Stomach (tissue), 4 donors: ENCODE measurements around the gene IGSF3.
"Not testable (repeated sequence)": the region's sequence is repeated elsewhere in the genome, so short reads cannot be mapped to it uniquely, and the experiment has no call there.

ENCODE experiments used
- EP300 ChIP-seq: sonication (generic); formaldehyde crosslinking; IDR thresholded peaks from one replicate; pipeline ENCODE4 v1.6.1; 2017; ENCODE audit warnings: antibody characterized with exemption
- TF ChIP-seq, protein P1 (sequence below), 7 experiments: fragments of 450-650 bp in 4 of 7; fragments of 200-600 bp in 3 of 7; sonication (generic) in 3 of 7; IDR thresholded peaks; one replicate each; pipeline ENCODE4 v1.5.1; 2016 to 2019; ENCODE audit warnings: antibody characterized with exemption in 7 of 7, control low read depth in 2 of 7, mild to moderate bottlenecking in 1 of 7

GRCh38 chr1:116609801-116610371 is 57.6 kb downstream of the IGSF3 start:
- TF ChIP-seq EP300, result not testable (repeated sequence)
- TF ChIP-seq, protein P1, sequence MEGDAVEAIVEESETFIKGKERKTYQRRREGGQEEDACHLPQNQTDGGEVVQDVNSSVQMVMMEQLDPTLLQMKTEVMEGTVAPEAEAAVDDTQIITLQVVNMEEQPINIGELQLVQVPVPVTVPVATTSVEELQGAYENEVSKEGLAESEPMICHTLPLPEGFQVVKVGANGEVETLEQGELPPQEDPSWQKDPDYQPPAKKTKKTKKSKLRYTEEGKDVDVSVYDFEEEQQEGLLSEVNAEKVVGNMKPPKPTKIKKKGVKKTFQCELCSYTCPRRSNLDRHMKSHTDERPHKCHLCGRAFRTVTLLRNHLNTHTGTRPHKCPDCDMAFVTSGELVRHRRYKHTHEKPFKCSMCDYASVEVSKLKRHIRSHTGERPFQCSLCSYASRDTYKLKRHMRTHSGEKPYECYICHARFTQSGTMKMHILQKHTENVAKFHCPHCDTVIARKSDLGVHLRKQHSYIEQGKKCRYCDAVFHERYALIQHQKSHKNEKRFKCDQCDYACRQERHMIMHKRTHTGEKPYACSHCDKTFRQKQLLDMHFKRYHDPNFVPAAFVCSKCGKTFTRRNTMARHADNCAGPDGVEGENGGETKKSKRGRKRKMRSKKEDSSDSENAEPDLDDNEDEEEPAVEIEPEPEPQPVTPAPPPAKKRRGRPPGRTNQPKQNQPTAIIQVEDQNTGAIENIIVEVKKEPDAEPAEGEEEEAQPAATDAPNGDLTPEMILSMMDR (IDR thresholded peaks at IDR 0.05), result not testable (repeated sequence)
